NCI-H1694 treated with DMSO at 0.1 percent for 48 hours (cell line): ENCODE data around the gene SHD.

Experiments
- DNase-seq: peaks from one replicate; lab custom pipeline; 2025; lab: John Stamatoyannopoulos, UW

The SHD gene

GRCh38 chr19:4298810-4299550 lies 19.9 kb downstream of the SHD start:
- no peak for DNase-seq

- no peak for DNase-seq
These were observed 21.5 kb downstream of the SHD start for GRCh38 chr19:4300589-4300988.

- DNase-seq, result no peak
These were observed 22.6 kb downstream of the SHD start for GRCh38 chr19:4301590-4302242.

GRCh38 chr19:4302243-4302640 lies 23.2 kb downstream of the SHD start, which contains the start of gene TMIGD2:
TMIGD2 (minus strand) TSS chr19:4302389; CDS start chr19:4302385, 4 bp downstream.
- DNase-seq, result no peak

GRCh38 chr19:4303819-4304537 lies 24.9 kb downstream of the SHD start:
- DNase-seq, result no peak

- peak; percentile 23 for DNase-seq
These were observed 25.6 kb downstream of the SHD start, which contains the start of gene FSD1 for GRCh38 chr19:4304538-4305256. FSD1 (plus strand) TSS chr19:4304598; CDS start chr19:4304747, 149 bp downstream.

GRCh38 chr19:4305257-4305612 lies 26.2 kb downstream of the SHD start:
- no peak for DNase-seq

- no peak for DNase-seq
These were observed 26.6 kb downstream of the SHD start for GRCh38 chr19:4305659-4306058.

- no peak for DNase-seq
These were observed 31.4 kb downstream of the SHD start for GRCh38 chr19:4310247-4311121.

GRCh38 chr19:4313847-4314490 lies 34.9 kb downstream of the SHD start:
- DNase-seq, result no peak

- DNase-seq, result no peak
These were observed 37.9 kb downstream of the SHD start for GRCh38 chr19:4316956-4317355.

- no peak for DNase-seq
These were observed 39.4 kb downstream of the SHD start for GRCh38 chr19:4318460-4318859.

- DNase-seq, result no peak
These were observed 40.1 kb downstream of the SHD start for GRCh38 chr19:4319067-4319718.

GRCh38 chr19:4320419-4320818 lies 41.4 kb downstream of the SHD start:
- no peak for DNase-seq

- DNase-seq, result no peak
These were observed 44.0 kb downstream of the SHD start for GRCh38 chr19:4322942-4323665.

- no peak for DNase-seq
These were observed 44.6 kb downstream of the SHD start for GRCh38 chr19:4323692-4324091.

- DNase-seq, result no peak
These were observed 45.2 kb downstream of the SHD start for GRCh38 chr19:4324228-4324627.

- DNase-seq, result no peak
These were observed 47.3 kb downstream of the SHD start for GRCh38 chr19:4326215-4326836.

- DNase-seq, result no peak
These were observed 47.8 kb downstream of the SHD start for GRCh38 chr19:4326837-4327251.
